Mucosa of descending colon (tissue), 3 donors: ENCODE measurements around the gene TTYH3. TPM values are rescaled to one million over a fixed set of nuclear protein-coding genes. Genes with fewer than 3 reads are reported as not detected.

Experiments
- ATAC-seq: fragments of 200-7000 bp; cut with Tn5 transposase; one replicate; pipeline ENCODE4 v1.9.1; 2020; ENCODE audit warnings: mild to moderate bottlenecking, moderate library complexity
- DNase-seq, 3 donors: peaks; one replicate each; pipeline ENCODE4 v3.0.0-alpha.2; 2020
- H3K36me3 ChIP-seq: fragments of 200-600 bp; one replicate; pipeline ENCODE4 v1.8.0; 2021; ENCODE audit warnings: low read depth, mild to moderate bottlenecking
- H3K4me1 ChIP-seq: fragments of 200-600 bp; one replicate; pipeline ENCODE4 v1.8.0; 2021; ENCODE audit warnings: low read depth, mild to moderate bottlenecking
- H3K4me3 ChIP-seq: fragments of 200-600 bp; one replicate; pipeline ENCODE4 v1.8.0; 2021; ENCODE audit warnings: mild to moderate bottlenecking
- H3K9me3 ChIP-seq: fragments of 200-600 bp; one replicate; pipeline ENCODE4 v1.8.0; 2021; ENCODE audit warnings: mild to moderate bottlenecking
- intact Hi-C, 2 donors: fragments of 100-400 bp; cut with DNase I in 1 of 2; cut with micrococcal nuclease in 1 of 2; formaldehyde crosslinking; loops; one replicate each; pipeline versions ENCODE4 v1.11.0 to v1.11.1; 2022; cut with DNase I, micrococcal nuclease
- total RNA-seq, 3 donors: library from RNA; stranded (reverse); fragmentation: NEBNext Ultra II Directional in 2 of 3; extraction: Animal tissue kit (Norgen Biotek cat#: 25700) in 2 of 3; gene quantifications; one replicate each; pipeline versions ENCODE4 v1.2.1 to v1.2.4, GENCODE V29; 2021 to 2023
- TF ChIP-seq, protein P1 (sequence below): fragments of 200-600 bp; IDR thresholded peaks from one replicate; pipeline ENCODE4 v1.8.0; 2022; ENCODE audit warnings: antibody characterized with exemption, mild to moderate bottlenecking
- donor health status: DM: no; HTN: no; CAD: no; lungs with moderate emphysema.
- donor health status: DM: no; HTN: no; CAD: no.
- donor health status: DM: no; HTN: yes; CAD: no.

The TTYH3 gene
- total RNA-seq, 3 donors from 2014 or later, result 23.4 to 63.7 (median 32.1) TPM

DNA sequence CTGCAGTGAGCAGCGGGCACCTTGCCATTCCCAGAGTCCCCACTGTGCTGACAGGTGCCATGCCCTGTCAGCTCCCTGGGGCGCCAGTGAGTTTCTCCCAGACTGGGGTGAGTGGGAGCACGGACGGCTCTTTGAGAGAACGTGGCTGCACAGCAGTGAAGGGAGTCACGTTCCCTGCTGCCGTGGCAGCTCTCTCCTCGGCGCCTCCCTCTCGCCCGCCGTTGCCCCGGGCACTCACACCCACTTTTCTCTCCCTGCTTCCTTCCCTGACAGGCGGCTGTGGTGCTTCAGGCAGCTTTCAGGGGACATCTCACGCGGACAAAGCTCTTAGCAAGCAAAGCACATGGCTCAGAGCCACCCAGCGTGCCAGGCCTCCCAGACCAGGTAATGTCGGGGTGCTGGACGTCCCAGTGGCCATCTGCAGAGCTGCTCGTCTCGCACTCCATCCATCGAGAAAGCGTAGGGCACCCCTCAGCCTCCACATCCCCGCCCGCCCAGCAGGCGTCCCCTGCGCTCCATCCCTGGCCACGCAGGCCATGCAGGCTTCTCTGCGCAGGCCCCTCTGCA is 27.1 kb upstream of the TTYH3 start:
- intact Hi-C loops, result no loop called here
- no peak for ATAC-seq
- DNase-seq, result no peak
- no peak overlapping the region for H3K4me3 ChIP-seq
- TF ChIP-seq, protein P1, sequence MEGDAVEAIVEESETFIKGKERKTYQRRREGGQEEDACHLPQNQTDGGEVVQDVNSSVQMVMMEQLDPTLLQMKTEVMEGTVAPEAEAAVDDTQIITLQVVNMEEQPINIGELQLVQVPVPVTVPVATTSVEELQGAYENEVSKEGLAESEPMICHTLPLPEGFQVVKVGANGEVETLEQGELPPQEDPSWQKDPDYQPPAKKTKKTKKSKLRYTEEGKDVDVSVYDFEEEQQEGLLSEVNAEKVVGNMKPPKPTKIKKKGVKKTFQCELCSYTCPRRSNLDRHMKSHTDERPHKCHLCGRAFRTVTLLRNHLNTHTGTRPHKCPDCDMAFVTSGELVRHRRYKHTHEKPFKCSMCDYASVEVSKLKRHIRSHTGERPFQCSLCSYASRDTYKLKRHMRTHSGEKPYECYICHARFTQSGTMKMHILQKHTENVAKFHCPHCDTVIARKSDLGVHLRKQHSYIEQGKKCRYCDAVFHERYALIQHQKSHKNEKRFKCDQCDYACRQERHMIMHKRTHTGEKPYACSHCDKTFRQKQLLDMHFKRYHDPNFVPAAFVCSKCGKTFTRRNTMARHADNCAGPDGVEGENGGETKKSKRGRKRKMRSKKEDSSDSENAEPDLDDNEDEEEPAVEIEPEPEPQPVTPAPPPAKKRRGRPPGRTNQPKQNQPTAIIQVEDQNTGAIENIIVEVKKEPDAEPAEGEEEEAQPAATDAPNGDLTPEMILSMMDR, result no peak
- peaks cover 5% of the 10 kb centered on the region for H3K36me3 ChIP-seq
- H3K9me3 ChIP-seq, result no peaks in the 10 kb centered on the region
- H3K4me1 ChIP-seq, result no peaks in the 10 kb centered on the region

- DNase-seq, result no peak
Observed at GRCh38 chr7:2605608-2606538, 25.9 kb upstream of the TTYH3 start.

GRCh38 chr7:2606539-2606936 is 25.2 kb upstream of the TTYH3 start:
- TF ChIP-seq, protein P1, result no peak
- ATAC-seq (no peak), DNase-seq (no peak)
- Histone ChIP-seq H3K4me3 (no peak overlapping the region), H3K9me3 (no peaks in the 10 kb centered on the region), H3K36me3 (no peaks in the 10 kb centered on the region), H3K4me1 (no peaks in the 10 kb centered on the region)
- intact Hi-C loops, result no loop called here

More at GRCh38 chr7:2605608-2606538, 25.9 kb upstream of the TTYH3 start:
- Histone ChIP-seq H3K4me1 (no peaks in the 10 kb centered on the region), H3K4me3 (no peak overlapping the region), H3K36me3 (no peaks in the 10 kb centered on the region), H3K9me3 (no peaks in the 10 kb centered on the region)
- intact Hi-C loops, result no loop called here
- TF ChIP-seq, protein P1, result no peak
- ATAC-seq, result no peak

GRCh38 chr7:2607122-2607922 is 24.5 kb upstream of the TTYH3 start:
- Histone ChIP-seq H3K4me3 (no peak overlapping the region), H3K9me3 (no peaks in the 10 kb centered on the region), H3K4me1 (no peaks in the 10 kb centered on the region), H3K36me3 (no peaks in the 10 kb centered on the region)
- ATAC-seq (peak; percentile 70), DNase-seq (peak in 1 of 3 donors; percentile 56)
- intact Hi-C loops, result no loop called here
- TF ChIP-seq, protein P1, result no peak
